Keratinocyte (primary cell): ENCODE measurements around the gene INSYN1. TPM values are rescaled to one million over a fixed set of nuclear protein-coding genes. Genes with fewer than 3 reads are reported as not detected.

Experiments
- DNase-seq: peaks from one replicate; pipeline ENCODE4 v3.0.0-alpha.2; 2011; ENCODE audit warnings: low read depth, missing footprints, low spot score
- FAIRE-seq: peaks from 2 replicates; lab custom pipeline; 2011; peaks lifted over from hg19 to GRCh38; lab: Jason Lieb, UNC
- H2AFZ ChIP-seq: 2 replicates; pipeline ENCODE4 v1.6.0; 2012; ENCODE audit warnings: low read length, control low read depth, inconsistent platforms; ENCODE audit not compliant: control insufficient read depth
- H3K27ac ChIP-seq: 2 replicates; pipeline ENCODE4 v1.5.1; 2011; ENCODE audit warnings: low read length; ENCODE audit not compliant: control insufficient read depth, insufficient read depth
- H3K27me3 ChIP-seq: 3 replicates; pipeline ENCODE4 v1.6.0; 2011; ENCODE audit warnings: low read length; ENCODE audit not compliant: control insufficient read depth, insufficient read depth; ENCODE audit errors: extremely low read depth
- H3K36me3 ChIP-seq, 2 experiments: 2 replicates in 1 of 2; 3 replicates in 1 of 2; pipeline ENCODE4 v1.5.1; 2011; ENCODE audit warnings: low read length in 2 of 2, mild to moderate bottlenecking in 1 of 2; ENCODE audit not compliant: control insufficient read depth in 2 of 2, insufficient read depth in 2 of 2; ENCODE audit errors: extremely low read depth in 1 of 2
- H3K4me1 ChIP-seq: 3 replicates; pipeline ENCODE4 v1.5.1; 2011; ENCODE audit warnings: low read length; ENCODE audit not compliant: control insufficient read depth, insufficient read depth; ENCODE audit errors: extremely low read depth
- H3K4me2 ChIP-seq: 3 replicates; pipeline ENCODE4 v1.6.0; 2011; ENCODE audit warnings: low read depth, low read length; ENCODE audit not compliant: control insufficient read depth, insufficient read depth; ENCODE audit errors: extremely low read depth
- H3K4me3 ChIP-seq, 3 experiments: fragments of 200-600 bp in 1 of 3; sonication (generic) in 1 of 3; 2 replicates in 2 of 3; 3 replicates in 1 of 3; pipeline ENCODE4 v1.5.1; 2011 to 2016; ENCODE audit warnings: low read length in 3 of 3, mild to moderate bottlenecking in 3 of 3, control low read depth in 2 of 3, inconsistent platforms in 1 of 3, low read depth in 1 of 3, mixed read lengths in 1 of 3, mixed run types in 1 of 3, moderate library complexity in 1 of 3; ENCODE audit not compliant: control insufficient read depth in 2 of 3, insufficient read depth in 2 of 3; ENCODE audit errors: extremely low read depth in 1 of 3
- H3K79me2 ChIP-seq: 2 replicates; pipeline ENCODE4 v1.6.0; 2012; ENCODE audit warnings: low read length; ENCODE audit not compliant: control insufficient read depth, insufficient read depth
- H3K9ac ChIP-seq: 3 replicates; pipeline ENCODE4 v1.6.0; 2011; ENCODE audit warnings: low read length; ENCODE audit not compliant: control insufficient read depth, insufficient read depth; ENCODE audit errors: extremely low read depth
- H3K9me1 ChIP-seq: 3 replicates; pipeline ENCODE4 v1.6.0; 2011; ENCODE audit warnings: low read length; ENCODE audit not compliant: control insufficient read depth, insufficient read depth; ENCODE audit errors: extremely low read depth
- H3K9me3 ChIP-seq: 2 replicates; pipeline ENCODE4 v1.5.1; 2012; ENCODE audit warnings: low read depth, low read length; ENCODE audit not compliant: control insufficient read depth
- H4K20me1 ChIP-seq: 3 replicates; pipeline ENCODE4 v1.6.0; 2011; ENCODE audit warnings: low read length; ENCODE audit not compliant: control insufficient read depth, insufficient read depth; ENCODE audit errors: extremely low read depth
- CTCF ChIP-seq, 3 experiments: IDR thresholded peaks in 1 of 3; conservative IDR thresholded peaks in 1 of 3; optimal IDR thresholded peaks in 1 of 3; 2 replicates in 2 of 3; 3 replicates in 1 of 3; pipeline versions ENCODE3 to v1.5.1; 2011; ENCODE audit warnings: low read length in 3 of 3, mild to moderate bottlenecking in 3 of 3, moderate library complexity in 2 of 3, control low read depth in 1 of 3, inconsistent platforms in 1 of 3; ENCODE audit not compliant: insufficient read depth in 2 of 3; ENCODE audit errors: extremely low read depth in 1 of 3
- EZH2 ChIP-seq: IDR thresholded peaks from one replicate; pipeline ENCODE4 v1.6.1; 2012; ENCODE audit warnings: inconsistent platforms, mild to moderate bottlenecking, low read length, moderate library complexity
- dilution Hi-C: fragments of 300-500 bp; cut with MboI; formaldehyde crosslinking; loops from one replicate; pipeline ENCODE4 v1.7.0; 2020; ENCODE audit warnings: low sequenced_read_pairs; ENCODE audit not compliant: extremely low pct_ligation_motif_present
- polyA plus RNA-seq, 5 experiments: library from polyadenylated mRNA; depleted of rRNA in 3 of 5; stranded (reverse) in 3 of 5; stranded (forward) in 1 of 5; unstranded in 1 of 5; fragments of >200 nt; gene quantifications; 1 replicate in 1 of 5; 2 replicates in 3 of 5; 3 replicates in 1 of 5; pipeline versions ENCODE4 v1.2.1 to v1.2.3, GENCODE V29; 2011 to 2012; ENCODE audit warnings: missing spikeins in 2 of 5, low read depth in 1 of 5, low replicate concordance in 1 of 5

Gene INSYN1
- polyA plus RNA-seq, 1 donor (not counting 4 experiments of a cell fraction or from before 2014, with no cell fraction given), result 0.47 TPM

- H3K27me3 ChIP-seq, result peaks cover 75% of the 10 kb centered on the region
- dilution Hi-C loops, result no loop called here
Measured at GRCh38 chr15:73757571-73757970, 4.4 kb upstream of the INSYN1 start.

GRCh38 chr15:73756947-73757513 lies 3.9 kb upstream of the INSYN1 start:
- no peaks in the 10 kb centered on the region for H3K9me3 ChIP-seq
- H3K27me3 ChIP-seq, result peaks cover 80% of the 10 kb centered on the region
- H2AFZ ChIP-seq, result no peak overlapping the region
- peaks cover 4% of the 10 kb centered on the region for H4K20me1 ChIP-seq
- H3K9ac ChIP-seq, result no peak overlapping the region
- H3K36me3 ChIP-seq, result no peaks in the 10 kb centered on the region
- H3K79me2 ChIP-seq, result no peaks in the 10 kb centered on the region
- H3K4me2 ChIP-seq, result no peak overlapping the region
- H3K4me3 ChIP-seq, result no peak overlapping the region
- no peak for TF ChIP-seq CTCF (optimal IDR thresholded peaks at IDR 0.05 in 1 of 3, IDR thresholded peaks at IDR 0.05 in 1 of 3, conservative IDR thresholded peaks at IDR 0.05 in 1 of 3; ENCODE audit: extremely low read depth in 1 of 3, insufficient read depth in 2 of 3, low read length in 3 of 3)
- no peak for TF ChIP-seq EZH2
- dilution Hi-C loops, result no loop called here
- no peak overlapping the region for H3K27ac ChIP-seq
- H3K4me1 ChIP-seq, result no peaks in the 10 kb centered on the region
- FAIRE-seq (no peak), DNase-seq (no peak)
- no peaks in the 10 kb centered on the region for H3K9me1 ChIP-seq

More at GRCh38 chr15:73757571-73757970, 4.4 kb upstream of the INSYN1 start:
- H3K36me3 ChIP-seq, result no peaks in the 10 kb centered on the region
- H3K9ac ChIP-seq, result no peak overlapping the region
- H3K4me3 ChIP-seq, result no peak overlapping the region
- no peaks in the 10 kb centered on the region for H3K79me2 ChIP-seq
- H2AFZ ChIP-seq, result no peak overlapping the region
- peaks cover 4% of the 10 kb centered on the region for H4K20me1 ChIP-seq
- H3K4me2 ChIP-seq, result no peak overlapping the region
- TF ChIP-seq CTCF (optimal IDR thresholded peaks at IDR 0.05 in 1 of 3, IDR thresholded peaks at IDR 0.05 in 1 of 3, conservative IDR thresholded peaks at IDR 0.05 in 1 of 3; ENCODE audit: extremely low read depth in 1 of 3, insufficient read depth in 2 of 3, low read length in 3 of 3) (no peak), EZH2 (no peak)
- H3K4me1 ChIP-seq, result no peaks in the 10 kb centered on the region
- DNase-seq, result no peak
- H3K27ac ChIP-seq, result no peak overlapping the region
- no peak for FAIRE-seq
- no peaks in the 10 kb centered on the region for H3K9me3 ChIP-seq
- H3K9me1 ChIP-seq, result no peaks in the 10 kb centered on the region
